ENCODE data around the gene BICD2. TPM values are rescaled to one million over a fixed set of nuclear protein-coding genes. Genes with fewer than 3 reads are reported as not detected.

The BICD2 gene
- total and polyA plus RNA-seq, 2 of the 8 experiments (the other 6 are each of a cell fraction or from before 2014, with no cell fraction given), result 6.6 to 22.8 TPM

- H2BK15ac ChIP-seq (ENCODE audit: low read length), result no peak overlapping the region
- H2BK5ac ChIP-seq (ENCODE audit: low read depth, low read length), result no peak overlapping the region
- TF ChIP-seq CBX8 (IDR thresholded peaks at IDR 0.05; ENCODE audit: borderline replicate concordance, low read depth, low read length) (no peak), EGR1 (IDR thresholded peaks at IDR 0.05; ENCODE audit: borderline replicate concordance, low read depth, low read length) (no peak), GABPA (IDR thresholded peaks at IDR 0.05; ENCODE audit: borderline replicate concordance, insufficient read depth, low read length) (no peak), CREB1 (IDR thresholded peaks at IDR 0.05) (no peak), POLR2A (IDR thresholded peaks at IDR 0.05; ENCODE audit: control extremely low read depth in 1 of 2, low read depth in 2 of 2, low read length in 2 of 2) (no peak), EP300 (IDR thresholded peaks at IDR 0.05; ENCODE audit: borderline replicate concordance in 1 of 2, low read depth in 2 of 2, low read length in 2 of 2) (no peak), NRF1 (IDR thresholded peaks at IDR 0.05; ENCODE audit: low read depth, low read length) (no peak), CEBPB (IDR thresholded peaks at IDR 0.05; ENCODE audit: low read depth, low read length) (no peak), MAX (IDR thresholded peaks at IDR 0.05) (no peak), EZH2 (IDR thresholded peaks at IDR 0.05; ENCODE audit: low read depth, low read length, severe bottlenecking) (no peak)
- TF ChIP-seq, protein P1, sequence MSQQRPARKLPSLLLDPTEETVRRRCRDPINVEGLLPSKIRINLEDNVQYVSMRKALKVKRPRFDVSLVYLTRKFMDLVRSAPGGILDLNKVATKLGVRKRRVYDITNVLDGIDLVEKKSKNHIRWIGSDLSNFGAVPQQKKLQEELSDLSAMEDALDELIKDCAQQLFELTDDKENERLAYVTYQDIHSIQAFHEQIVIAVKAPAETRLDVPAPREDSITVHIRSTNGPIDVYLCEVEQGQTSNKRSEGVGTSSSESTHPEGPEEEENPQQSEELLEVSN (IDR thresholded peaks at IDR 0.05), result no peak
- H3K9ac ChIP-seq (replicated peaks in 1 of 4; ENCODE audit: extremely low read depth in 1 of 4, low read depth in 3 of 4, low read length in 3 of 4), result no peak overlapping the region
- H3K23me2 ChIP-seq (ENCODE audit: low read depth, low read length), result no peaks in the 10 kb centered on the region
- H2AFZ ChIP-seq (ENCODE audit: low read length), result no peak overlapping the region
- H3K4me1 ChIP-seq (replicated peaks in 1 of 4; ENCODE audit: control insufficient read depth in 3 of 4, insufficient read depth in 4 of 4, low read length in 3 of 4), result no peaks in the 10 kb centered on the region
- no peaks in the 10 kb centered on the region for H3K9me3 ChIP-seq (ENCODE audit: insufficient read depth in 2 of 2, low read depth in 1 of 2, low read length in 1 of 2)
- H3K36me3 ChIP-seq (ENCODE audit: control insufficient read depth in 2 of 4, insufficient read depth in 4 of 4, low read length in 3 of 4), result peaks cover 15 to 25% (median 18%) of the 10 kb centered on the region in 4 experiments
- no peak overlapping the region for H4K8ac ChIP-seq (ENCODE audit: extremely low read depth, insufficient read depth, low read length)
- no peak overlapping the region for H2BK20ac ChIP-seq (ENCODE audit: low read length)
- peaks cover 0 to 10% of the 10 kb centered on the region in 2 experiments for H4K20me1 ChIP-seq (replicated peaks in 1 of 2; ENCODE audit: control insufficient read depth in 1 of 2, insufficient read depth in 2 of 2, low read length in 2 of 2)
- CTCF ChIA-PET (ENCODE audit: partially characterized antibody), result interaction anchor here (11.9 kb wide), 1 partner anchor 79 kb away, joined by 236 read pairs; no protein-coding TSS in a partner anchor
- H3K79me1 ChIP-seq (ENCODE audit: low read depth, low read length), result no peaks in the 10 kb centered on the region; the same call in 1 of the 2 replicates
- no peak overlapping the region for H3K4ac ChIP-seq (replicated peaks; ENCODE audit: insufficient read length, low read depth, low read length)
- no peak overlapping the region for H4K91ac ChIP-seq (replicated peaks; ENCODE audit: insufficient read length, low read length)
- H3K23ac ChIP-seq (ENCODE audit: insufficient read length), result no peak overlapping the region
- no peak overlapping the region for H3K14ac ChIP-seq (ENCODE audit: insufficient read length)
- DNase-seq (ENCODE audit: low read depth in 1 of 2, low spot score in 2 of 2) (no peak), FAIRE-seq (no peak)
- H3K18ac ChIP-seq (ENCODE audit: extremely low read depth, low read length), result no peak overlapping the region
- POLR2A ChIA-PET (ENCODE audit: partially characterized antibody), result no interaction called here
- H3K4me2 ChIP-seq (ENCODE audit: insufficient read depth in 1 of 2, low read depth in 2 of 2, low read length in 2 of 2), result no peak overlapping the region
- no peak overlapping the region for H3K27ac ChIP-seq (ENCODE audit: low read depth, low read length)
- no peak overlapping the region for H4K5ac ChIP-seq (ENCODE audit: insufficient read length, low read depth, low read length)
- no peak overlapping the region for H3K56ac ChIP-seq (replicated peaks; ENCODE audit: insufficient read length, low read depth, low read length)
- no peak overlapping the region for H3K4me3 ChIP-seq (ENCODE audit: extremely low read depth in 1 of 4, insufficient read depth in 2 of 4, low read depth in 3 of 4, low read length in 4 of 4)
- WGBS, 2 experiments (ENCODE audit: extremely low coverage in 1 of 2, insufficient coverage in 1 of 2, insufficient read length in 1 of 2, insufficient replicate concordance in 2 of 2, low coverage in 1 of 2, low lambda C conversion rate in 2 of 2, missing lambda C conversion rate in 1 of 2), result 86% methylated on average over 6 of the region's 6 CpGs; no CpG with 5 or more reads in 1 of the 2 experiments
- no peaks in the 10 kb centered on the region for H3K79me2 ChIP-seq (ENCODE audit: control insufficient read depth in 1 of 2, insufficient read depth in 2 of 2, low read length in 2 of 2)
- no peak overlapping the region for H2BK120ac ChIP-seq (replicated peaks; ENCODE audit: low read depth, low read length)
- no peaks in the 10 kb centered on the region for H3K27me3 ChIP-seq (replicated peaks in 1 of 4; ENCODE audit: control insufficient read depth in 3 of 4, extremely low read depth in 1 of 4, insufficient read depth in 3 of 4, low read length in 3 of 4)
- H2AK5ac ChIP-seq (ENCODE audit: low read depth, low read length), result no peak overlapping the region
- no peak overlapping the region for H2BK12ac ChIP-seq (ENCODE audit: low read depth, low read length)
Measured at GRCh38 chr9:92711844-92712243, 52.8 kb downstream of the BICD2 start.

Measured in H1 (cell line).